GM04504 (cell line): Measurements from ENCODE around the gene HCFC1.
"Not testable (repeated sequence)": the region's sequence is repeated elsewhere in the genome, so short reads cannot be mapped to it uniquely, and the experiment has no call there.

ENCODE experiments used
- DNase-seq: peaks from one replicate; pipeline ENCODE4 v3.0.0-alpha.2; 2012; ENCODE audit warnings: low read depth

The HCFC1 gene

GRCh38 chrX:154008521-154008920, 36.9 kb upstream of the HCFC1 start:
- no peak for DNase-seq

GRCh38 chrX:154006947-154007346, 35.3 kb upstream of the HCFC1 start:
- DNase-seq: no peak

DNA sequence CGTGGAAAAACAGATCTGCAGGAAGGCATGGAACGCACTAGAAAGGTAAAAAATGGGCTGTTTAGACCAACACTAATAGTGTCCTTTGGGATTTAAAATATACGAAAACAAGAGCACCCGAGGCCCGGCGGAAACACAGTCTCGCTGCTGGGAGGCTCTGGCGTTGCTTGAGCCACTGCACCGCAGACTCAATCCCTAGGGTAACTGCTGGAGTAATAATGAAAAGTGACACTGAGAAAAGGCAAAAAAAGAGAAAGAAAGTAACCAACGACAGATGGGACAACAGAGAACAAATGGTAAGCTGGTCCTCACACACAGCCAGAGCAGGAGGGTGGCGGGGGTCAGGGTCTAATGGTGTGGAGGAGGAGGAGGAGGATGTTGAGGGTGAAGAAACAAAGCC, 32.7 kb upstream of the HCFC1 start:
- no peak for DNase-seq

DNA sequence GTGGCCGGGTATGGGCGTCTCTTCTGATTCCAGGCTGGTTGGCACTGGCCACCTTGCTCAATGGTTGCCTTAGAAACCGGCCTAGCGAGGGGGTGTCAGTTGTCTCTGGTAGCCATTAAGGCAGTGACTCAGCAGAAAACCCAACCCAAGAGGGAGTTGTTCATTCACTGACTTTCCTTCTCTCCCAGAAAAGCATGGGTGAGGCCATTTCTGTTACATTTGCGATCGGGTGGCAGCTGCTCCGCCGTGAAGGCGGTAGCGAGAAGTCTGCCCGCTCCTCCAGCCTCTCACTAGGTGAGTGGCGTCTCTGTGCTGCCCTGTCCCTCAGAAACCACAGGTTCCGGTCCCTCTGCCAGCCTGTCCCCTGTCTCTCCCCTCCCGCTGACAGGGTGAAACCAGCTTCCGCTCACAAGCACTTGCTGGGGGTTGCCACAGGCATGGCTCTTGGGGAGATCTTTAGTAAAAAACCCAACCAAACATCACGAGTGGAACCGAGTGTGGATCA, 30.6 kb upstream of the HCFC1 start:
- peak; percentile 76 for DNase-seq

DNA sequence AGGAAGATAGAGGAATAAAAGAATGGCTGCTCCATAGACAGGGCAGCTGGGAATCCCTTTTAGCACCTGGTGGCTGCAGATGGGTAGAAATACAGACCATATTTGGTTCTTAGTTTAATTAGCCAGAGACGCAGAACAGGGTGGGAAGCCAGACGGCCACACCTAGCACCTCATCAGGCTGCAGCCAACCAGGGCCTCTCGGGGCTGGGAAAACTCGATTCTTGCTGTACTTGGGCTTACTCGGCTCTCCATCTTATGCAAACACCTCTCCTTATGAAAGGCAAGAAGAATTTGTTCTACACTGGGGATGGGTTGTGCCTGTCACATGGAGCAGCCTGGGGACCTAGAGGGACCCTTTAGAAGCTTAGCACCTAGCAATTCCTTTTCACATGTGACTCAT, 28.4 kb upstream of the HCFC1 start:
- DNase-seq: no peak

DNA sequence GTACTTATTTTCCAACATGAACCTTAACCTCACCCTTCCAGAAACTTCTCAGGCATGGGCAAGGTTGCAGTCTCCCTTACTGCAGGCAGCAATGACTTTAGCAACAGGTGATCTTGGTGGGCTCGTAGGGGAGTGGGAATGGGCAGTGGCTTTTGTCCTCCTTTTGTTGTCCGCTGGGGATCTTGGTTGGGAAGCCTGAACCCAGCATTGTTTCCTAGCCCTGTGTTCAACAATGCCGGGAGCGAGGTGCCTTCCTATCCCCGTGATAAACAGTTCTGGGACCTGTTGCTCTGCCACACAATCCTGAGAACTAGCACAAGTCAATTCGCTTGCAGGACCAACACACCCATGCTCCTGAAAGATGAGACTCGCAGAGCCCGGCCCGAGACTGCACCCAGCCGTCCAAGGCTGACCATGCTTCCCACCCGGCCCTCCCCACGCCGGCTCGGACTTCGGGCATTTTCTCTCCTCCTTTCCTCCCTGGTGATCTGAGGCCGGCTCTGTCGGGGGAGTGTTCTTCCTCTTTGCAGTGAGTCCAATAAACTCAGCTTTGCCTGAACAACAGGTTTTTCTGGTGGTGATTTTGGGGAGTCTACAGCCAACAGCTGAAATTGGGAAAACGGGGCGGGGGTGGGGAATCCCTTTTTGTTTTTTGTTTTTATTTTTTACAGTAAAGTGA, 27.9 kb upstream of the HCFC1 start:
- DNase-seq: no peak

DNA sequence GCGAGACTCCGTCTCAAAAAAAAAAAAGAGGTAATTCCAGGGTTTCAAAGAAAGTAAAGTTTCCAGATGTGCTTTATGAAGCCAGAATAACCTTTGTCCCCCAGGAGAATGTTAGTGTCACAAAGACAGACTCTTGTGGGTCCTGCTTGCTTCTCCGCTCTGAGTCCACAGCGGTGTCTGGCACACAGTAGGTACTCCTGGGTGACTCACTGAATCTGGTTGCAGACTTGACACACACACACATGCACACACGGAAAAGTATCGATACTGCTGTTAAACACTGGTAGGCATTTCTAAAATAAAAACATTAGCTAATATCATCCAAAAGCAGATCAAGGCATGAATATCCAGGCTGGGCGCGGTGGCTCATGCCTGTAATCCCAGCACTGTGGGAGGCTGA, 23.9 kb upstream of the HCFC1 start:
- DNase-seq: no peak

DNA sequence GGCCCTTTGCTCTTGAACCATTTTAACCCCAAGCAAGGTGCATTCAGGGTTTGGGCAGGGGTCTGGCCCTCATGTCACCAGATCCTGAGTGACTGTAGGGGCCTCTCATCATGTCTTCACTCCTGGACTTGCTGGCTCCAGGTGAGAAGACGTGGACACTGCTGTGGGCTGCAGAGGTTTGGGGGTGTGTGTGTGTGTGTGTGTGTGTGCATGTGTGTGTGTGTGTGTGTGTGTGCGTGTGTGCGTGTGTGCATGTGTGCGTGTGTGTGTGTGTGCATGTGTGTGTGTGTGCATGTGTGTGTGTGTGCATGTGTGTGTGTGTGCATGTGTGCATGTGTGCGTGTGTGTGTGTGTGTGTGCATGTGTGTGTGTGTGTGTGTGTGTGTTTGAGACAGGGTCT, 22.8 kb upstream of the HCFC1 start:
- DNase-seq: not testable (repeated sequence)

DNA sequence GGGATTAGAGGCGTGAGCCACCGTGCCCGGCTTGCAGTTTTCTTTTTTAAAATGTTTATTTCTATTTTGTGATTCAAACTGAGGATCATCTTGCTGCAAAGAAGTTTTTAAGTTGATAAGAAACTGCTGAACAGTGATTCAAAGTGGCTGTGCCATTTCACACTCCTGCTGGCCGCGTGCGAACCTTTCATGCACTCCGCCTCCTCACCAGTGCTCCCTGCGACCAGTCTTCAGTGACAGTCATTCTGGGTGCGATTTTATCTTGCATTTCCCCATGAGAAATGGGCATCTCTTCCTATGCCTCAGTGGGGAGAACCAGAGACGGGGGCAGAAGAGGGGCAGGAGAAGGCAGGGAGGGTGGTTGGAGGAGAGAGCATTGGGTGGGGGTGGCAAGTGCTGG, 22.4 kb upstream of the HCFC1 start:
- no peak for DNase-seq

DNA sequence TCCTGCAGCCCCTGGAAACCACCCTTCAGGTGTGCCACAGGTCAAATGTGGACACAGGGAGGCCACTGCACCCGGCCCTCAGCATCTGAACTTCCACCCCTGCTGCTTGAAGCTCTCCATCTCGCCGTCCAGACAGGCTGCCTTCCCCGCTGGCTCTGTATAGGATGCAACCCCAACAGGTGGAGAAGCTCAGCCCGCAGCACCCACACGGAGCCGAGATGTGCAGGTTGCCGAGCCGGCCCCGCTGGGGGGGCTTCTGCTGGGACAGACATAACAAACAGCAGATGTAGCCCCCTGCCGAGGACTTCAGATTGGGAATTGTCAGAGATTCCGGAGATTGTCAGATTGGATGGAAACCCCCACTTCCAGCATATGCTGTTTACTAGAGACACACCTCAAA, 21.5 kb upstream of the HCFC1 start:
- no peak for DNase-seq

- DNase-seq: no peak
These were observed 20.6 kb upstream of the HCFC1 start for GRCh38 chrX:153992180-153992579.

GRCh38 chrX:153991013-153991580, 19.5 kb upstream of the HCFC1 start:
- DNase-seq: no peak

DNA sequence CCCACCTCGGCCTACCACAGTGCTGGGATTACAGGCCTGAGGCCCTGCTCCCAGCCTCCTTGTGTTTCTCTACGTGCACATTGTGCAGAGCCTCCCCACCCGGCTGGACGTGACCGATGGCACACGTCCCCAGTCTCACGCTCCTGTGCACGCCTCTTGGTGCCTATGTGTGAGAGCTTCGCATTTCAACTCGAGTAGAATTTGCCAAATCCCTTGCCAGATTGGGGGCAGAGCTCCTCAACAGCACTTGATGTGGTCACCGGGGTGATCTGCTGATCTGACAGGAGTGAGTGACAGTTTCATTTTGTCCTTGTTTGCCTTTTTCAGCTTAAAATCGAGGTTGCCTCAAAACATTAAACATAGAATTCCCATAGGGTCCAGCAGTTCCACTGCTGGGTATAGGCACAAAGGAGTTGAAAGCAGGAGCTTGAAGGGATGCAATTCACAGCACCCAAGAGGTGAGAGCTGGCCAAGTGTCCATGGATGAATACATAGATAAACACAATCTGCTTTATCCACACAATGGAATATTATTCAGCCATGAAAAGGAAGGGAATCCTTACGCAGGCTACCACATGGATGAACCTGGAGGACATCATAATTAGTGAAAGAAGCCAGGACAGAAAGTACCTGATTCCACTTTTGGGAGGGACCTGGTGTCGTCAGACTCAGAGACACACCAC, 18.5 kb upstream of the HCFC1 start:
- no peak for DNase-seq

GRCh38 chrX:153988493-153988892, 16.9 kb upstream of the HCFC1 start:
- DNase-seq: no peak

DNA sequence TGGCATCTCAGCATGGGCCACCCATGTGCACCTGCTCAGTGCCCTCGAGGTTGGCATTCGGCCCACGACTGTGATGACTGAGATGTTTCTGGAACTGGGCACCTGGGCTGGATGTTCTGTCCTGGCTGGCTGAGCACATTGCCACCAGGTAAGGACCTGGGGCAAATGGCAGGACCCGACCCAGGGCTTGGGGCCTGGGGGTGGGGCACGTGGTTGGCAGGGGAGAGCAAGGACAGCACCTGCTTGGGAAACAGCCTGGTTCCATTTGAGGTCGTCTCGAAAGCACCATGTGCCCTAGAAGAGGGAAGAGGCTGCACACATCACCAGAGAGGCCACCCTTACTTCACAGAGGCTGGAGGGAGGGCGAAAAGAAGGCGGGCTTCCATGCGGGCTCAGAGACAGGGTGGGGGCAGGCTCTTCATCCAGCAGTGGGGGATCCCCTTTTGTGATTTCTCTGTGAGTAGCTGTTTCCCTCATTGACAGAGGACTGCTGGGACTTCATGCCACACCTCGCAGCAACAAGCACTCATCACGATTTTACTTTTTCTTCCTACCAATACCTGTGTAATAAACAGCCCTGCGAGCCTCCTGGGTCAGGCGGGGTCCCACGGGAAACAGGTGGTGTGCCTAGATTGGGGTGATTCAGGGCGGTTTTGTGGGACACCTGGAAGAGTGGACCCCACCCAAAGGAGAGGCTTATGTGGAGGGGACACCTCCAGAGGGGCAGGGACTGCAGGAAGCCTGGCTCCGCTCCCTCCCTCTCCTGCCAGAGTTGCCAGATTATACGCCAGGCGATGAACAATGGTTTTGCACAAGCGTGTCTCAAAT, 12.9 kb upstream of the HCFC1 start:
- no peak for DNase-seq

DNA sequence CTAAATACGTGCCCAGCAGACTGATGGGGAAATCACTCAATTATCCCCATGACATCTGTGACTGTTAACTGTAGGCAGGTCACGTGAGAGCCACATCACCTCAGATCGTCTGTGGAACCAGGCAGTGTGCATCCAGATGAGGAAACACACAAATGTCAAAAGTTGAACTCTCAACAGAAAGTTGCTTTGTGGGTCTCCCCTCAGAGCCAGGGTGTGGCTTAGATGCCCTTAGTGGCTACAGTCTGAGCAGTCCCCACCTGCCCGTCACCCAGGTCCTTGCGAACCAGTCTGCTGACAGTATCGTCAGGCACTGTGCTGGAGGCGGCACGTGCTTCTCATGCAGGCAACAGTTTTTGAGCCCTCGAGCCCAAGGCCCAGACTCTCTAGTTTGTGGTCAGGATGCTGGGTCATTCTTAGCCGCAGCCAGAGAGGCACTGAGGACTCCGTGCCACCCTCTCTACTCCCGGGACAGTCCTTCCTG, 11.7 kb upstream of the HCFC1 start:
- no peak for DNase-seq

- no peak for DNase-seq
These were observed 10.3 kb upstream of the HCFC1 start for GRCh38 chrX:153981771-153982533.

DNA sequence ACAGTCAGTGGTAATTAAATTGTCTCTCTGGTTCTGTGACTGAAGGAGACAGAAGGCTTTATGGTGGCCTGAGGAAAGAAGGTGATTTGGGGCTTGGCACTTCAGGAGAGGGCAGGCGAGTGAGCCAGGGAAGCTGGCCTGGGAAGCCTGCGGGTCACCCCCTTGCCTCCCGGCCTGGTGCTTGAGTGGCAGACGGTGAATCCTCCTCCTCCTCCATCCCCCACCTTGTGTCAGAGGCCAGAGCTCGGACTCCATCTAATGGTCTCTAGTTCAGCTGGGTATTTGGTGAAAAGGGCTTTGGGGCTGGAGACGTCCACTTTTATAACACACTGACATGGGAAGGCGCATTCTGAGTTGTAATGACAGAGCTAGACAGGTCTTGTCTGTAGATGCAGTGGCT, 9.6 kb upstream of the HCFC1 start:
- no peak for DNase-seq

DNA sequence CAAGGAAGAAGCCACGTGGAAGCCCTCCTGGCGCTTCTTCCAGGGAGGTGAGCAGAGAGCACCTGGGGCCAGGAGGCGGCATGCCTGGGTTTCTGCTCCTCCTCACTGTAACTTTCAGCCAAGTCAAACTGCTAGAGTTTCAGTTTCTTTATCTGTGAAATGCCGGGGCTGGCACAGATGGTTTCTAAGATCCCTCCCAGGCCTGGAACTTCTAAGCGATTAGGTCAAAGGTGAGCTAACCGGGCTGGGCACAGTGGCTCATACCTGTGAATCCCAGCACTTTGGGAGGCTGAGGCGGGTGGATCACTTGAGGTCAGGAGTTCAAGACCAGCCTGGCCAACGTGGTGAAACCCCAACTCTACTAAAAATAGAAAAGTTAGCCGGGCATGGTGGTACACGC, 8.8 kb upstream of the HCFC1 start:
- not testable (repeated sequence) for DNase-seq

- no peak for DNase-seq
These were observed 3.2 kb upstream of the HCFC1 start for GRCh38 chrX:153974726-153975286.

GRCh38 chrX:153974003-153974725, 2.5 kb upstream of the HCFC1 start:
- DNase-seq: no peak
